ENCODE data around the gene PRODH2.

PRODH2 gene

DNA sequence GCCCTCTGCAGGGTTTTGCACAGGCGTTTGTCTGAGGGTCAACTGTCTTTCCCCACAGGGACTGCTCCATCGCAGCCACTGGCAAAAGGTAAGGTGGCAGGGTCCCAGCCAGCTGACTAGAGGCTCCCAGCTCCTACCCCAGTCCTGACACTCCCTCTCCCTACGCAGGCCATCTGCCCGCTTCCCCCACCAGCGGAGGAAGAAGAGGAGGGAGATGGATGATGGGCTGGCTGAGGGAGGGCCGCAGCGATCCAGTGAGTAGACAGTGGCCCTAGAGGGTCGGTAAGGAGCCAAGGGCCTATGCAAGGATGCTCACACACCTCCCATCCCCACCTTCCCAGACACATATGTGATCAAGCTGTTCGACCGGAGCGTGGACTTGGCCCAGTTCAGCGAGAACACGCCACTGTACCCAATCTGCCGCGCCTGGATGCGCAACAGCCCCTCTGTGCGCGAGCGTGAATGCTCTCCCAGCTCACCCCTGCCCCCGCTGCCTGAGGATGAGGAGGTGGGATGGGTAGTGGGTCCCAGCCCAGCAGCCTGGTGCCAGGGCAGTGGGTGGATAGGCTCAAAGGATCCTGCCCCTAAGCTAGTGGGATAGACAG, 59.8 kb downstream of the PRODH2 start:
- 0 out of 2 replicates have a peak, but pooled peaks cover 4% of the 10 kb centered on the region for H3K79me2 ChIP-seq (ENCODE audit: insufficient read depth, low read depth)
- H3K4me1 ChIP-seq (ENCODE audit: low read depth, poor library complexity, severe bottlenecking) = peaks cover 15% of the 10 kb centered on the region
- no peaks in the 10 kb centered on the region for H3K27me3 ChIP-seq (ENCODE audit: insufficient read depth, low read depth)
- H3K4me2 ChIP-seq = no peak overlapping the region
- no peak overlapping the region for H3K27ac ChIP-seq
- H2AFZ ChIP-seq (ENCODE audit: low read depth) = no peak overlapping the region
- no peaks in the 10 kb centered on the region for H4K20me1 ChIP-seq (ENCODE audit: insufficient read depth)
- no peak overlapping the region for H3K4me3 ChIP-seq (IDR thresholded peaks at IDR 0.05; ENCODE audit: insufficient read depth, low read depth, low read length)
- TF ChIP-seq, protein P1, sequence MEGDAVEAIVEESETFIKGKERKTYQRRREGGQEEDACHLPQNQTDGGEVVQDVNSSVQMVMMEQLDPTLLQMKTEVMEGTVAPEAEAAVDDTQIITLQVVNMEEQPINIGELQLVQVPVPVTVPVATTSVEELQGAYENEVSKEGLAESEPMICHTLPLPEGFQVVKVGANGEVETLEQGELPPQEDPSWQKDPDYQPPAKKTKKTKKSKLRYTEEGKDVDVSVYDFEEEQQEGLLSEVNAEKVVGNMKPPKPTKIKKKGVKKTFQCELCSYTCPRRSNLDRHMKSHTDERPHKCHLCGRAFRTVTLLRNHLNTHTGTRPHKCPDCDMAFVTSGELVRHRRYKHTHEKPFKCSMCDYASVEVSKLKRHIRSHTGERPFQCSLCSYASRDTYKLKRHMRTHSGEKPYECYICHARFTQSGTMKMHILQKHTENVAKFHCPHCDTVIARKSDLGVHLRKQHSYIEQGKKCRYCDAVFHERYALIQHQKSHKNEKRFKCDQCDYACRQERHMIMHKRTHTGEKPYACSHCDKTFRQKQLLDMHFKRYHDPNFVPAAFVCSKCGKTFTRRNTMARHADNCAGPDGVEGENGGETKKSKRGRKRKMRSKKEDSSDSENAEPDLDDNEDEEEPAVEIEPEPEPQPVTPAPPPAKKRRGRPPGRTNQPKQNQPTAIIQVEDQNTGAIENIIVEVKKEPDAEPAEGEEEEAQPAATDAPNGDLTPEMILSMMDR (conservative IDR thresholded peaks at IDR 0.05; ENCODE audit: low read depth, low read length) = no peak
- H3K9ac ChIP-seq = no peak overlapping the region
- no peaks in the 10 kb centered on the region for H3K36me3 ChIP-seq (ENCODE audit: insufficient read depth)

DNA sequence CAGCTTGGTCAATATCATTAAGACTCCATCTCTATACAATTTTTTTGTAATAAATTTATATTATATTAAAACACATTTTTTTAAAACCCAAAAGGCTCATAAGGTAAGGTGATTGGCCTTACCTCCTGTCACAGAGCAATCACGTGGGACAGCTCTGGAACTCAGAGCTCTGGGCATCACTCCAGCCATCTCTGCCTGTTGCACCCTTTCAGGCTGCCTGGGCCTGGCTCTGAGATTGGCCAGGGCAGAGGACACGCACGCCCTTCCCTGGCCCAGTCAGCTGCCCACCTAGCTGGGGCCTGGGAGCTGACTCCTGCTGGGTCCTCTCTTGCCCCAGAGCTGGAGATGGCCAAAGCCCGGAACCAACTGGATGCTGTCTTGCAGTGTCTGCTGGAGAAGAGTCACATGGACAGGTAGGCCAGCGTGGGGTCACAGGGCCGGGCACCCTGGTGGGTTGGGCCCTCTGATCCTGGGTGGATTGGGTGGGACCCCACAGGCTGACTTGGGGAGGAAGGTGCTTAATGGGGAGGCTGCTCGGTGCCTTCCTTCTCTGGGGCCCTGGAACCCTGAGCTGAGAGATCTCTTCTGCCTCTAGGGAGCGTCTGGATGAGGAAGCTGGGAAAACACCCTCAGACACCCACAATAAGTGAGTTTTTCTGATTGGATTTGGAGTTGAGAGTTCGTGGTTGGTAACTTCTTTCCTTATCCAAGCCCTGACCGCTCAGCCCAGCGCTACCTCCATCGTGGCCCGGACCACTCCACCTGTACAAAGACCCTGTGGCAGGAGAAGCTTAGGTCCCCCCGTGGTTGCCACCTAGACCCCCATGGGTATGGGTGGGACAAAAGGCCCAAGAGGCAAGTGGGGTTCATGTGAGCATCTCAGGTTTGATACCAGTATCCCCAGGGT, 60.6 kb downstream of the PRODH2 start:
- H3K27ac ChIP-seq = no peak overlapping the region
- H3K4me1 ChIP-seq (ENCODE audit: low read depth, poor library complexity, severe bottlenecking) = peaks cover 17% of the 10 kb centered on the region
- H2AFZ ChIP-seq (ENCODE audit: low read depth) = no peak overlapping the region
- TF ChIP-seq, protein P1 (conservative IDR thresholded peaks at IDR 0.05; ENCODE audit: low read depth, low read length) = no peak
- no peak overlapping the region for H3K4me3 ChIP-seq (IDR thresholded peaks at IDR 0.05; ENCODE audit: insufficient read depth, low read depth, low read length)
- H3K4me2 ChIP-seq = no peak overlapping the region
- no peaks in the 10 kb centered on the region for H4K20me1 ChIP-seq (ENCODE audit: insufficient read depth)
- H3K36me3 ChIP-seq (ENCODE audit: insufficient read depth) = no peaks in the 10 kb centered on the region
- H3K27me3 ChIP-seq (ENCODE audit: insufficient read depth, low read depth) = no peaks in the 10 kb centered on the region
- no peak overlapping the region for H3K9ac ChIP-seq
- 0 out of 2 replicates have a peak, but pooled peaks cover 4% of the 10 kb centered on the region for H3K79me2 ChIP-seq (ENCODE audit: insufficient read depth, low read depth)

DNA sequence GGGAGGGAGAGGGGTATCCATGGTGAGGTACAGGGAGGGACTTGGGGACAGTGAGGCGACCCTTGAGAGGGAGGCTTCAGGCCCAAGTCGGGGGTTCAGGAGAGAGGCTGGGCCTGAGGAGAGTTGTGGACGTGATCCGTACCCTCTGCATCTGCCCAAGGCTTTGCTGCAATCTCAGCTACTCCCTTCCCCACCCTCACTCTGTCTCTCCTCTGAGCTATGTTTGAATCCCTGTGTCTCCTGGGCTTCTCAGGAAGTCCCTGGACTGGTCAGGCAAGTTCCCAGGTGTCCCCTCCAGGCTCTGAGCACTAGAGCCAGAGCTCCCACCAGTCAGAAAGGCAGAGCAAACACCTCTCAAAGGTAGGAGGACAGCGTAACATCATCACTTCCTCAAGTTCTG, 62.5 kb downstream of the PRODH2 start:
- H3K27ac ChIP-seq = no peak overlapping the region
- no peaks in the 10 kb centered on the region for H3K27me3 ChIP-seq (ENCODE audit: insufficient read depth, low read depth)
- H3K4me2 ChIP-seq = no peak overlapping the region
- H3K36me3 ChIP-seq (ENCODE audit: insufficient read depth) = no peaks in the 10 kb centered on the region
- H3K9ac ChIP-seq = no peak overlapping the region
- no peak overlapping the region for H2AFZ ChIP-seq (ENCODE audit: low read depth)
- TF ChIP-seq, protein P1 (conservative IDR thresholded peaks at IDR 0.05; ENCODE audit: low read depth, low read length) = no peak
- H3K4me3 ChIP-seq (IDR thresholded peaks at IDR 0.05; ENCODE audit: insufficient read depth, low read depth, low read length) = no peak overlapping the region
- H3K4me1 ChIP-seq (ENCODE audit: low read depth, poor library complexity, severe bottlenecking) = peaks cover 22% of the 10 kb centered on the region
- peaks cover 4% of the 10 kb centered on the region; the same call in 1 of the 2 replicates for H3K79me2 ChIP-seq (ENCODE audit: insufficient read depth, low read depth)
- no peaks in the 10 kb centered on the region for H4K20me1 ChIP-seq (ENCODE audit: insufficient read depth)
